ENCODE measurements around the gene VIPR2. TPM values are rescaled to one million over a fixed set of nuclear protein-coding genes. Genes with fewer than 3 reads are reported as not detected.
"Not testable (repeated sequence)": the region's sequence is repeated elsewhere in the genome, so short reads cannot be mapped to it uniquely, and the experiment has no call there.

Gene VIPR2
- total and polyA plus RNA-seq, 2 of the 13 experiments (the other 11 are each of a cell fraction or from before 2014, with no cell fraction given) = not detected

- POLR2A ChIA-PET = no interaction called here
- ATAC-seq (no peak), FAIRE-seq (no peak), DNase-seq (ENCODE audit: low spot score) (no peak)
- Histone ChIP-seq H3K9ac (ENCODE audit: insufficient read depth, low read depth, low read length) (no peak overlapping the region), H3K36me3 (replicated peaks in 1 of 2; ENCODE audit: control insufficient read depth in 1 of 2, insufficient read depth in 2 of 2, low read length in 2 of 2) (no peaks in the 10 kb centered on the region), H3K79me2 (ENCODE audit: insufficient read depth, low read length) (no peaks in the 10 kb centered on the region), H3K27ac (ENCODE audit: extremely low read length, insufficient read depth, low read length) (no peak overlapping the region), H3K27me3 (ENCODE audit: control insufficient read depth in 1 of 2, insufficient read depth in 2 of 2, low read length in 2 of 2) (peaks cover 0 to 29% of the 10 kb centered on the region in 2 experiments; a peak in 3 of 5 replicates), H3K4me1 (ENCODE audit: insufficient read depth, low read length) (no peaks in the 10 kb centered on the region), H4K20me1 (ENCODE audit: insufficient read depth, low read length) (no peaks in the 10 kb centered on the region), H3K4me3 (replicated peaks in 1 of 3; ENCODE audit: insufficient read depth in 1 of 3, low read depth in 2 of 3, low read length in 3 of 3) (no peak overlapping the region), H2AFZ (ENCODE audit: low read length) (no peak overlapping the region), H3K4me2 (ENCODE audit: low read depth, low read length) (no peak overlapping the region), H3K9me3 (ENCODE audit: low read length) (no peaks in the 10 kb centered on the region)
- intact Hi-C loops (cut with micrococcal nuclease; ENCODE audit: unreplicated experiment) = no loop called here
- no TSS peak for BruUV-seq (replicated peaks)
- WGBS (ENCODE audit: low lambda C conversion rate) = 8% methylated on average over 8 of the region's 8 CpGs
- no peak for TF ChIP-seq XRCC5 (optimal IDR thresholded peaks at IDR 0.05; ENCODE audit: low read length)
- no peak for TF ChIP-seq ZNF296 (CRISPR knock-in tag; conservative IDR thresholded peaks at IDR 0.05)
- TF ChIP-seq CHD2 (IDR thresholded peaks at IDR 0.05; ENCODE audit: low read depth, low read length) = no peak
- CTCF ChIA-PET (ENCODE audit: low intra/inter-chr PET ratio, low total read pairs) = no interaction called here
- in situ Hi-C loops (cut with HindIII; ENCODE audit: extremely low pct_ligation_motif_present, low pct_unique_long_range_greater_than_20kb) = no loop called here
Observed at GRCh38 chr7:159175792-159176191, 31.1 kb upstream of the VIPR2 start.

GRCh38 chr7:159175100-159175499, 30.4 kb upstream of the VIPR2 start:
- H2AFZ ChIP-seq (ENCODE audit: low read length); DNase-seq (ENCODE audit: low spot score); H3K4me1 ChIP-seq (ENCODE audit: insufficient read depth, low read length); intact Hi-C loops (cut with micrococcal nuclease; ENCODE audit: unreplicated experiment); H3K27ac ChIP-seq (ENCODE audit: extremely low read length, insufficient read depth, low read length); H3K9ac ChIP-seq (ENCODE audit: insufficient read depth, low read depth, low read length); ATAC-seq; FAIRE-seq; H3K4me3 ChIP-seq (replicated peaks in 1 of 3; ENCODE audit: insufficient read depth in 1 of 3, low read depth in 2 of 3, low read length in 3 of 3); CTCF ChIA-PET (ENCODE audit: low intra/inter-chr PET ratio, low total read pairs); H3K36me3 ChIP-seq (replicated peaks in 1 of 2; ENCODE audit: control insufficient read depth in 1 of 2, insufficient read depth in 2 of 2, low read length in 2 of 2); H3K79me2 ChIP-seq (ENCODE audit: insufficient read depth, low read length); H3K4me2 ChIP-seq (ENCODE audit: low read depth, low read length); H3K9me3 ChIP-seq (ENCODE audit: low read length); BruUV-seq (replicated peaks); POLR2A ChIA-PET; H4K20me1 ChIP-seq (ENCODE audit: insufficient read depth, low read length); in situ Hi-C loops (cut with HindIII; ENCODE audit: extremely low pct_ligation_motif_present, low pct_unique_long_range_greater_than_20kb): not testable (repeated sequence)
- H3K27me3 ChIP-seq (ENCODE audit: control insufficient read depth in 1 of 2, insufficient read depth in 2 of 2, low read length in 2 of 2) = peaks cover 0 to 29% of the 10 kb centered on the region in 2 experiments; a peak in 3 of 5 replicates
- WGBS (ENCODE audit: low lambda C conversion rate) = 6% methylated on average over 5 of the region's 6 CpGs
